SKM-1 treated with dmso at 0.1 percent for 144 hours (cell line): Measurements from ENCODE around the gene KLK14.

Experiments
- DNase-seq: peaks from one replicate; lab custom pipeline; 2025; ENCODE audit not compliant: unreplicated experiment; lab: John Stamatoyannopoulos, UW

Gene KLK14

GRCh38 chr19:51082611-51083010 lies at the start of gene KLK14:
KLK14 (minus strand) TSS chr19:51082887; CDS start chr19:51082614, 273 bp downstream.
- DNase-seq: no peak

DNA sequence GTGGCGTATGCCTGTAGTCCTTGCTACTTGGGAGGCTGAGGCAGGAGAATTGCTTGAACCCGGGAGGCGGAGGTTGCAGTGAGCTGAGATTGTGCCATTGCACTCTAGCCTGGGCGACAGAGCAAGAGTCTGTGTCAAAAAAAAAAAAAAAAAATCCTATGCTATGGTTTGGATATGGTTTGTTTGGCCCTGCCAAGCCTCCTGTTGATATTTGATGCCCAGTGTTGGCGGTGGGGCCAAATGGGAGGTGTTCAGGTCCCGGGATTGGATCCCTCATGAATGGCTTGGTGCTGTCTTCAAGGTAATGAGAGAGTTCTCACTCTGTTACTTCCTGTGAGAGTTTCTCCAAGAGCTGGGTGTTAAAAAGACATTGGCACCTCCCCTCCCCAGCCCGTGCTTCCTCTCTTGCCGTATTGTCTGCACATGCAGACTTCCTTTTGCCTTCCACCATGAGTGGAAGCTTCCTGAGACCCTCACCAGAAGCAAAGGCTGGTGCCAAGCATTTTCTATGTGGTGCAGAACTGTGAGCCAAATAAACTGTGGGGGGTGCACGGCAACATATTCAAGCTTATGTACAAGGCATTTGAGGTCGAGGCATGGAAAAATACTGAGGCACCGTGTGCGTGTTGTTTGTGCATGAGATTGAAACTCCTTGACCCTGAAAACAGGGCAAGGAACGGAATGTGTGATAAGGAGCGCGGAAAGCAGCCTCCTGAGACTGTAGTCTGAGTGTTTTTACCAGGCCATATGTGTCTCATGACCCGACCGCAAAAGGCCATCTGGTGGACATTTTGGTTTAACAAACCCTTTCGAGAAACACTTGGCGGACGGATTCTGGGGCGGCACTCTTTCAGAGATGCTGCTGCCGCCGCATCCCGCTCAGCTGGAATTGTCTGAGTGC lies 49.3 kb upstream of the KLK14 start:
- no peak for DNase-seq

DNA sequence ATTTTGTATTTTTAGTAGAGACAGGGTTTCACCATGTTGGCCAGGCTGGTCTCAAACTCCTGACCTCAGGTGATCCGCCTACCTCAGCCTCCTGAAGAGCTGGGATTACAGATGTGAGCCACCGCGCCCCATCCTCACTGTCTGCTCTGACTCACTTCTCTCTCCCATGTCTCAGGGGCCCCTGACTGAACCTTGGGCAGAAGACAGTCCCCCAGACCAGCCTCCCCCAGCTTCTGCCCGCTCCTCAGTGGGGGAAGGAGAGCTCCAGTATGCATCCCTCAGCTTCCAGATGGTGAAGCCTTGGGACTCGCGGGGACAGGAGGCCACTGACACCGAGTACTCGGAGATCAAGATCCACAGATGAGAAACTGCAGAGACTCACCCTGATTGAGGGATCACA lies 47.0 kb upstream of the KLK14 start:
- DNase-seq: no peak

DNA sequence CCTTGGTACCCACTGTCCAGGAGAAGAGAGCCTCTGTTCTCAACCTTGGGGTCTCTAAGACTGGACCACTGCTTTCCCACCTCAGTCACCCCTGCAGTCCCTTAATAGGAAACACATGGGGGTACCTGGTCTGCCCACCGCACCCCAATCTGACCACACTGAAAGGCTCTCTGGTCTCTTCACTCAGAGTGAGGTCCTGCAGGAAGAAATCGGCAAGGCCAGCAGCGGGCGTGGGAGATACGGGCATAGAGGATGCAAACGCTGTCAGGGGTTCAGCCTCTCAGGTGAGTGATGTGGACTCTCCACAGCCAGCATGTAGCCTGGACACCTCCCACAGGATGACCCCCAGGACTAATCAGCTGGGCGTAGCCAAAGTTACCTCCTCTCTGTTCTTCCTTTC lies 45.5 kb upstream of the KLK14 start:
- DNase-seq: no peak

- DNase-seq: peak; percentile 41
These were observed 45.1 kb upstream of the KLK14 start for GRCh38 chr19:51127755-51128154.

DNA sequence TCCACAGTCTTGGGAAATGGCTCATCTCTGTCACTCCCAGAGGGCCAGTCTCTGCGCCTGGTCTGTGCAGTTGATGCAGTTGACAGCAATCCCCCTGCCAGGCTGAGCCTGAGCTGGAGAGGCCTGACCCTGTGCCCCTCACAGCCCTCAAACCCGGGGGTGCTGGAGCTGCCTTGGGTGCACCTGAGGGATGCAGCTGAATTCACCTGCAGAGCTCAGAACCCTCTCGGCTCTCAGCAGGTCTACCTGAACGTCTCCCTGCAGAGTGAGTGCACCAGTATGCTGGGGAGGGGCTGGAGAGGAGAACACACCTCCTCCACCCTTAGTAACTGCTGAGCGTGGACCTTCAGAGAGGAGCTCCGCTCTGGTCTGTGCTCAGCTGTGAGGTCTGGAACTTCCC lies 44.3 kb upstream of the KLK14 start:
- DNase-seq: no peak

DNA sequence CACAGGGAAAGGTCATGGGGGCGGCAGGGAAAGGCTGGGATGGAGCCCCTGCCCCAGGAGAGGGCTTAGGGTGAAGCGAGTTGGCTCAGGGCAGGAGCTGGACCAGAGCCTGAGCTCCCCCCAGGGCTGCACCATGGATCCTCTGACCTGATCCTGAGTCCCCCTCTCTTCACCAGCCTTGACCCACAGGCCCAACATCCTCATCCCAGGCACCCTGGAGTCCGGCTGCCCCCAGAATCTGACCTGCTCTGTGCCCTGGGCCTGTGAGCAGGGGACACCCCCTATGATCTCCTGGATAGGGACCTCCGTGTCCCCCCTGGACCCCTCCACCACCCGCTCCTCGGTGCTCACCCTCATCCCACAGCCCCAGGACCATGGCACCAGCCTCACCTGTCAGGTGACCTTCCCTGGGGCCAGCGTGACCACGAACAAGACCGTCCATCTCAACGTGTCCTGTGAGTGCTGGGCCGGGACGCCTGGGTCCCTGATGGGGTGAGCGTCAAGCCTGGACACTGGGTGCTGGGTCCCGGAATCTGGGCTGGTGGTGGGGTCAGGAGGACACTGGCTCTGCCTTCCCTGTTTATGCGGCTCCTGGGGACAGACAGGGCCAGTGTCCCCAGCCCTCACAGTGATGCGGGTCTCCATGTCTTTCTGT lies 42.9 kb upstream of the KLK14 start:
- no peak for DNase-seq

DNA sequence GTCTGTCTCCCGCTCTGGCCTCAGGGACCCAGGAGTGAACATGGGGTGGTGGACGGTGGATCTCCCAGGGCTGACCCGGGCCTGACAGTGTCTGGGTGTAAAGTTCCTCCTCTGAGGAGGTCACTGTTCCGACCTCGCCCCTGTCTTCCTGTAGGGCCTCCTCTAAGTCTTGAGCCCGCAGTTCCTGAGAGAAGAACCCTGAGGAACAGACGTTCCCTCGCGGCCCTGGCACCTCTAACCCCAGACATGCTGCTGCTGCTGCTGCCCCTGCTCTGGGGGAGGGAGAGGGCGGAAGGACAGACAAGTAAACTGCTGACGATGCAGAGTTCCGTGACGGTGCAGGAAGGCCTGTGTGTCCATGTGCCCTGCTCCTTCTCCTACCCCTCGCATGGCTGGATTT lies 42.0 kb upstream of the KLK14 start, which contains the start of gene SIGLEC9:
TSS of gene SIGLEC9 (plus strand) at position 178 of the 400 bp plus-strand sequence. CDS start at position 247, 69 bp downstream.
- no peak for DNase-seq

- no peak for DNase-seq
These were observed 41.5 kb upstream of the KLK14 start for GRCh38 chr19:51124216-51124615.

DNA sequence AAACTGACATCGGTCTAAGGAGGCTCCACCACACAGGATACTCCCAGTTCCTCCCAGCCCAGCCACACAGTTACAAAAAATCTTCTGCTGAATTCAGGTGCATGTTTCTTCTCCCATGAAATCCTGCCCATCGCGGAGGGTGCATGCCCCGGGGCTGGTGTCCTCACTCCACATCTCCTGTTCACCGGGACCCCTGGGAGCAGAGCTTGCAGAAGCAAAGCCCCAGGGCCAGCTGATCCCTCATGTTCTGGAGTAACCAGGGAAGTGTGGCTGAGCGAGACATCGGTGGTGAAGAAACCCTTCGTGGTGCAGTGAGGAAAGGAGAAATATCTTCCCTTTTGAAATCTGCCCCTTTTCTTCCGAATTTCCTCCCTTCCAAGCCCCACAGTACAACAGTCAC lies 41.1 kb upstream of the KLK14 start:
- no peak for DNase-seq

DNA sequence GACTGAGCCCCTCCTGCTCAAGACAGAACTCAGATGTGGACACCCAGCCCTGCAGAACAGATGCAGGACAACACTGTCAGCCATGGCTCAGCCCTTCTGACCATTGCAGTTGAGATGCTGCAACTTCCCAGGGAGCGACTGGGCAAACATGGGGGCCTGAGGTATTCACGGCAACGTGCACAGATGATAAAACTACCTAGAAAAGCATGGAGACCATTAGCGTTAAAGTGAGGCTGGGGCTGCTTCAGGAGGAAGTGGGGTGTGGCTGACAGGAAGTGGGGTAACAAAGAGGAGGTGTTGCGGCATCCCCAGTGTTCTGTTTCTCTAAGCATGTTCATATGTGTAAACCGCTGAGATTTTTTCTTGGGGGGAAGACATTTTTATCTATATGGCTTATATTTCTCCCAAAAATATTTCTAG lies 40.7 kb upstream of the KLK14 start:
- peak; percentile 61 for DNase-seq

GRCh38 chr19:51122112-51122981 lies 39.7 kb upstream of the KLK14 start:
- no peak for DNase-seq

DNA sequence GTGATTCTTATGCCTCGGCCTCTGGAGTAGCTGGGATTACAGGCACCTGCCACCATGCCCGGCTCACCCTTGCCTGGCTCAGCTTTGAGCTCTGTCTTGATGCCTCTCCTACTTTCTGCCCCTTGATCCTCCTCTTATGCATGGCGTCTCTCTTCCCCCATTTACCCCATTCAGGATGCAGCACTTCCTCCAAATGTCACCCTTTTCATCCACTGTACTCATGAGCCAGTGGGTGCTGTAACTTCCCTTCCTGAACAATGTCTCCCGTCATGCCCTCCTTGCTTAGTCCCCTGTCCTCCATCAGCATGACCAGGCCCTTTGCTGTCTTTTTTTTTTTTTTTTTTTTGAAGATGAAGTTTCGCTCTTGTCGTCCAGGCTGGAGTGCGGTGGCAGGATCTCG lies 38.6 kb upstream of the KLK14 start:
- DNase-seq: peak; percentile 6

GRCh38 chr19:51120160-51120559 lies 37.5 kb upstream of the KLK14 start:
- no peak for DNase-seq

GRCh38 chr19:51119611-51120010 lies 36.9 kb upstream of the KLK14 start:
- DNase-seq: no peak

DNA sequence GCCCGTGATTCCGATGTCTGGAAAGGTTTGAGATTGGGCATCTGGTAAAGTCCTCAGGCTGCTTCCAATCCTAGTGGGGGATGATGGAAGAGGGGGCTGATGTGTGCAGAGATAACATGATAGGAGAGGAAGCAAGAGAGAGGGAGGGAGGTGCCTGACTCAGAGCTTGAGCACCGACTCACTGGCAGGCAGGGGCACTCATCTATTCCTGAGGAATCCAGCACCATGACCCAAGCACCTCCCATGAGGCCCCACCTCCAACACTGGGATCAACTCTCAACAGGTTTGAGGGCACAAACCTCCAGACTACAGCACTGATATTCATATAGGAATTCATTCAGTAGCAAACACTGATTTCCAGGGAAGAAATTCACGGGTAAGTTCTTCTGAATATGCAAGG lies 36.4 kb upstream of the KLK14 start:
- DNase-seq: no peak

DNA sequence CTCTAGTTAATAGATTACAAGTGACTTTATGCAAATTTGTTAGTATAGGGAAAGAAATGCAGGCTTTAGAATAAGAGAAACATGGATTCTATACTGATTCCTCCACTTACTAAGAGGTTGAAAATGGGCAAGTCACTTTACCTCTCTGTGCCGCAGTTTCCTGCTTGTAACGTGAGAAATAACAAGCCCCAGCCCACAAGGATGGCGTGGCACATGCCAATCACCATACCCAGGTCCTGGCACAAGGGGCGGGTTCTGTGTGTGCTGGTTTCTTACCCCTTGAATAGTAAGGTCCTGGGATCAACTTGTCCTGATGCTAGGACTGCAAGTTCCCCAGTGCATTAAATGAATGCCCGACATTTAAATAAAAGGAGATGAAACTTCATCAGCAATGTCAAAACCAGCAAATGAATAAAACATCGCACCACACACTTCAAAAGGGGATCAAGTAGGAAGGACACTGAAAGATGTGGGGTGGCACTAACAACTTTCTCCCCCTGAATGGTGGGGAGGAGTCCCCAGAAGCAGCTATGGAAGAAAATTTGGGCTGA lies 34.1 kb upstream of the KLK14 start:
- DNase-seq: no peak

- DNase-seq: no peak
These were observed 31.5 kb upstream of the KLK14 start for GRCh38 chr19:51114087-51114729.

GRCh38 chr19:51111606-51112005 lies 28.9 kb upstream of the KLK14 start:
- DNase-seq: no peak

GRCh38 chr19:51110666-51110971 lies 27.9 kb upstream of the KLK14 start:
- DNase-seq: no peak

GRCh38 chr19:51108805-51109146 lies 26.1 kb upstream of the KLK14 start:
- DNase-seq: peak; percentile 55
